Epithelial cell of esophagus (primary cell): Measurements from ENCODE around the gene TELO2.

Experiments used
- DNase-seq: peaks from one replicate; pipeline ENCODE4 v3.0.0; 2010; ENCODE audit warnings: low read depth
- H3K4me3 ChIP-seq: 2 replicates; pipeline ENCODE4 v1.5.1; 2011; ENCODE audit warnings: mild to moderate bottlenecking, low read length, control low read depth
- TF ChIP-seq, protein P1 (sequence below): IDR thresholded peaks from 2 replicates; pipeline ENCODE4 v1.5.1; 2011; ENCODE audit warnings: low read depth, mild to moderate bottlenecking, low read length, control low read depth, inconsistent platforms; ENCODE audit not compliant: insufficient read depth; ENCODE audit errors: missing control alignments

The TELO2 gene

DNA sequence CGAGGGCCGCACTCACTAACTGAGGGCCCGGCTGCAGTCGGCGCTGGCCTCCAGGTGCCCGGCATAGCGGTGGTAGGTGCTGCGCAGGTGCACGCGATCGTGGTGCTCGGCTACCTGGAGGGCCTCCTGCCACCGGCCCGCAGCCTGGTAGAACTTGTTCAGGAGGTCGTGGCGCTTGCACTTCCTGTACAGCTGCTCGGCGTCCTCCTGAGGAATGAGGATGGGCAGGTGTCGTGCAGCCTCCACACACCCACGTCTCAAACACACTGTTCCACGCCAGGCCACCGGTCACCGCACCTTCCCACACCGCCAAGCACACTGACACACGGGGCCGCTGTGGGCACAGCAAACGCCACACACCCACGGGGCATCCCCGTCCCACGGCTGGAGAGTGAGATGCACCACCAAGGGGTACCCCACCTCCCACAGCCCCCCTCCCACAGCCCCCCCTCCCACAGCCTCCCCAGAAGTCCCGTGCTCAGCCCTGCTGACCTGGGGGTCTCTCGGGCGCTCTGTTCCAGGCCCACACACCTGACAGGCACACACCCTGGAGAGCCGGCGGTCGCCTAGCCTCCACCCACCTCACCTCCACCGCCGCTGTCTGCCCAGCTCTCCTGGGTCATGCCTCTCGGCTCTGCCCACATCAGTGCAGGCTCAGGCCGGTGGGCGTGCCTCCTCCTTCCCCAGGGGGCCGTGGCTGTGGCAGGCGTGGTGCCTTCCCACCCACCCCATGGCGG is 32.9 kb downstream of the TELO2 start:
- TF ChIP-seq, protein P1, sequence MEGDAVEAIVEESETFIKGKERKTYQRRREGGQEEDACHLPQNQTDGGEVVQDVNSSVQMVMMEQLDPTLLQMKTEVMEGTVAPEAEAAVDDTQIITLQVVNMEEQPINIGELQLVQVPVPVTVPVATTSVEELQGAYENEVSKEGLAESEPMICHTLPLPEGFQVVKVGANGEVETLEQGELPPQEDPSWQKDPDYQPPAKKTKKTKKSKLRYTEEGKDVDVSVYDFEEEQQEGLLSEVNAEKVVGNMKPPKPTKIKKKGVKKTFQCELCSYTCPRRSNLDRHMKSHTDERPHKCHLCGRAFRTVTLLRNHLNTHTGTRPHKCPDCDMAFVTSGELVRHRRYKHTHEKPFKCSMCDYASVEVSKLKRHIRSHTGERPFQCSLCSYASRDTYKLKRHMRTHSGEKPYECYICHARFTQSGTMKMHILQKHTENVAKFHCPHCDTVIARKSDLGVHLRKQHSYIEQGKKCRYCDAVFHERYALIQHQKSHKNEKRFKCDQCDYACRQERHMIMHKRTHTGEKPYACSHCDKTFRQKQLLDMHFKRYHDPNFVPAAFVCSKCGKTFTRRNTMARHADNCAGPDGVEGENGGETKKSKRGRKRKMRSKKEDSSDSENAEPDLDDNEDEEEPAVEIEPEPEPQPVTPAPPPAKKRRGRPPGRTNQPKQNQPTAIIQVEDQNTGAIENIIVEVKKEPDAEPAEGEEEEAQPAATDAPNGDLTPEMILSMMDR = no peak
- no peak overlapping the region for H3K4me3 ChIP-seq
- no peak for DNase-seq

DNA sequence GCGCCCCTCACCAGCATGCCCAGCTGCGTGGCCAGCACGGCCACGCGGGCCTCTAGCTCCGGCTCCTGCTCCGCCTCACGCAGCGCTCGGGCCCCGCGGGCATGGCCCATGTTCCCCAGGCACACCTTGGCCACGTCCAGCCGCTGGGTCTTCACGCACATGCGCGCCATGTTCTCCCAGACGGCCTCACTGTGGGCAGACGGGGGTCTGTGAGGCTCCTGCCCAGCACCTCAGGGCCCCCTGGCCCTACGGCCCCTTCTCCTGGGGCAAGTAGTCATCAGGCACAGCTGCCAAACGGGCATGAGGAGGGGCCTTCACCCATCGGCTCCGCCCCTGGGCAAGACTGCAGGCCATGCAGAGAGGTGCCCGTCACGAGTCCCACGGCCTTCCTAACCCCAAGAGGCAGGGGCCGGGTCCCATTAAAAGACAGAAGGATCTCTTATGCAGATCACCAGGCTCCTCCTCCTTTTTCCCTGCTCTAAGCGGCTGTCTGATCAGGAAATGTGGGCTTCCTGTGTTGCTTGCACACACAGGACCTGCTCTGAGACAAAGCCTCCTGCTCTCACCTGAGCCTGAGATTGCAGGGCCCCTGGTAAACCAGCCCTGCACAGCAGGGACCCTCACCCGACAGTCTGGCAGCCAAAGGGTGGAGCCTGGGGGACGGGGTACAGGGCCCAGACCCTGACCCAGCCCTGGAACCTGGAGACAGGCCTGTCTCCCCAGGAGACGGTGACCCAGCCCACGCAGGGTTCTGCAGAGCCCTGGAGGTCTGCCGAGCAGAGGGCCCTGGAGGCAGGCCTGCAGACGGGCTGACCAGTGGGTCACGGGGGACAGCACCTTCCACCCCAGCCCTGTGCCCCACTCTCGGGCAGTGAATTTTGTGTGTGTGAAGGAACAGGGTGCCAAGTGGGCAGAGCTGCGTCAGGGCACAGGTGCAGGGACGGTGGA is 33.7 kb downstream of the TELO2 start:
- no peak overlapping the region for H3K4me3 ChIP-seq
- no peak for DNase-seq
- TF ChIP-seq, protein P1 = no peak

DNA sequence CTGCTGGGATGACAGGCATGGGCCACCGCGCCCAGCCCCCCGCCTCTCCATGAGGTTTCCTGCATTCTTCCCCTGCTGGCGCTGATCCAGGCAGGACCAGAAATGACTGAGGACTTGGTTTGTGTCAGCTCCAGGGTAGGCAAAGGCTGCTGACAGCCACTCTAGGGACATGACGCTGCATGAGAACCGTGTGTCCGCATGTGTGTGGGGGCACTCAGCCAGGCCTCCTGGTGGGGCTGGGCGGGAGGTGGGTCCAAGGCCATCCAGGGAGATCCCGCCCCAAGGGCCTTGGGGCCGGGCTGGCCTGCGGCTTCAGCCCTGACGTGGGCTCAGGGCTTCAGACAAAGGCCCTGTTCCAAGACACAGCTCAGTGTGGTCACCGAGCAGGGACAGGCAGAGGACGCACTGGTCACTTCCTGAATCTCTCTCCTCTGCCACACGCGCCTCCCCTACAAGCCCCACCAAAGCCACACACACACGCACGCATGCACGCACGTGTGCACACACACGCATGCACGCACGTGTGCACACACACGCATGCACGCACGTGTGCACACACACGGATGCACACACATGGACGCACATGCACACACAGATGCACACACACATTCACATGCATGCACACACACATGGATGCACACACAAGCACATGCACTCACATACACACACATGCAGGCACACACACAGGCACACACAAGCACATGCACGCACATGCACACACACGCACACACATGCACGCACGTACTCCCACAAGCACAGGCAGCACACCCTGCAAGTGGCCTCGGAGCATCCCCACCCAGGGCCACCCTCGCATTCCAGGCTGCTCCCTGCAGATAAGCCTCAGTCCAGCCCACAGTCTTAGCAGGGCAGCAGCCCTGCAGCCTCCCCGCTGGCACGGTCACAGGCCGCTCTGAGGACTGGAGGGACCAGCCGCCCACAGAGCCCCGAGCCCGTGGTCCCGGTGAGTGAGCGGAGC is 35.0 kb downstream of the TELO2 start:
- TF ChIP-seq, protein P1 = no peak
- no peak overlapping the region for H3K4me3 ChIP-seq
- no peak for DNase-seq

DNA sequence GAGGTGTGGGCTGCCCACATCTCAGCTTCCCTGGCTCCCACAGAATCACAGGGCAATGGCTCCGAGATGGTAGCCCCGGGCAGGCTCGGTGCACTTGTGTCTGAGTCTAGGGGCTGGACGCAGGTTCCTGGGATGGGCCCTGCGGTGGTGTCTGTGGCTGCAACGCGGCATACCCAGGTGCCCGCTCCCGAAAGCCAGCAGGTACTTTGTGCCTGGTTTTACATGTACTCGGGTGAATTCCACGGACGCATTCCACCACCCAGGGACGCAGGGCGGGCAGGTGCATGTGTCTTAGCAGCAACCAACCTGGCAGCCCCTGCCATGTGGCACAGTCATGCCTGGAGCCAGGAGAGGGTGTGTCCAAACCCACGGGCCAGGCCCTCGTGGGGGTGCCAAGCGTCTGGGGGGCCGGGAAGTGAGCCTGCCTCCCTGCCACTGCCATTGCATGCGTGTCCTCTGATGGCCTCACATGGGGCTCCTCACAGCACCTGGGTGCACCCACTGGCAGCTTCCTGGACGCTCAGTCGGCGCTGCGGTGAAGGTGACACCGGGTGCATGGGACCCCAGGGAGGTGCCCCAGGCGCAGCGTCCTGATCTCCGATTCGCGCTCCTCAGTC is 35.9 kb downstream of the TELO2 start:
- TF ChIP-seq, protein P1 = no peak
- H3K4me3 ChIP-seq = no peak overlapping the region
- DNase-seq = no peak

DNA sequence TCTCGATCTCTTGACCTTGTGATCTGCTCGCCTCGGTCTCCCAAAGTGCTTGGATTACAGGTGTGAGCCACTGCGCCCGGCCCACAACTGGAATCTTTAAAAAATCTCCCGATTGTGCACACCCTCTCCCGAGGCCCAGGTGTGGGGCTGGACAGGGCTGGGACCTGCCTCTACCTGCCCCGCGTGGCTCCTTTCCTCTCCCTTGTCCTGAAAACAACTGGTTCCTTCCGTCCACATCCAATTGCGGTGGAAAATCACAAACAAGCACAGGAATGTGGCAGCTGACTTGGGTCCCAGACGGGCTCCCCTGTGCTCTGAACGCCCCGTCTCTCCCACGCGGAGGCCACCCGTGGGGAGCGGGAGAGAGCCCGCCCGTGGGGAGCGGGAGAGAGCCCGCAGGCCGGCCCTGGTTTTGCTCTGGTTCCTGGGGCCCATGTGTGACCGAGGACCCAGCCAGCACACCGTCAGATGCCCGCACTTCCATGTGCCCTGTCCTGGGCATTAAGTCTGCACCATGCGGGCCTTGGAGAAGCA is 37.3 kb downstream of the TELO2 start:
- TF ChIP-seq, protein P1 = no peak
- DNase-seq = peak; percentile 66
- H3K4me3 ChIP-seq = no peak overlapping the region
